Fibroblast of lung (primary cell): ENCODE results near the gene IP6K1. TPM values are rescaled to one million over a fixed set of nuclear protein-coding genes. Genes with fewer than 3 reads are reported as not detected.
"Not testable (repeated sequence)": the region's sequence is repeated elsewhere in the genome, so short reads cannot be mapped to it uniquely, and the experiment has no call there.

Source experiments
- DNase-seq, 2 donors: peaks; one replicate each; pipeline versions ENCODE4 v3.0.0 to v3.0.0-alpha.2; 2010; ENCODE audit warnings: low read depth in 2 of 2
- H2AFZ ChIP-seq: 2 replicates; pipeline ENCODE4 v1.5.1; 2012; ENCODE audit warnings: low read length, control low read depth, inconsistent platforms
- H3K27ac ChIP-seq: 2 replicates; pipeline ENCODE4 v1.5.1; 2011; ENCODE audit warnings: low read length, control low read depth; ENCODE audit not compliant: insufficient read depth
- H3K27me3 ChIP-seq: 2 replicates; pipeline ENCODE4 v1.5.1; 2011; ENCODE audit warnings: mild to moderate bottlenecking, low read length; ENCODE audit not compliant: control insufficient read depth, insufficient read depth
- H3K36me3 ChIP-seq: 2 replicates; pipeline ENCODE4 v1.5.1; 2011; ENCODE audit warnings: low read length; ENCODE audit not compliant: control insufficient read depth, insufficient read depth
- H3K4me1 ChIP-seq: 2 replicates; pipeline ENCODE4 v1.5.1; 2011; ENCODE audit warnings: low read length; ENCODE audit not compliant: control insufficient read depth, insufficient read depth; ENCODE audit errors: extremely low read depth
- H3K4me2 ChIP-seq: 2 replicates; pipeline ENCODE4 v1.5.1; 2011; ENCODE audit warnings: low read length, control low read depth; ENCODE audit not compliant: insufficient read depth; ENCODE audit errors: extremely low read depth
- H3K4me3 ChIP-seq, 4 experiments: fragments of 200-600 bp in 1 of 4; sonication (generic) in 1 of 4; replicated peaks in 1 of 4; 2 replicates each; pipeline ENCODE4 v1.5.1; 2011 to 2016; ENCODE audit warnings: low read length in 4 of 4, low read depth in 3 of 4, mild to moderate bottlenecking in 3 of 4, control low read depth in 2 of 4, inconsistent platforms in 1 of 4, mixed read lengths in 1 of 4; ENCODE audit not compliant: insufficient read depth in 1 of 4; ENCODE audit errors: control extremely low read depth in 1 of 4
- H3K79me2 ChIP-seq: 2 replicates; pipeline ENCODE4 v1.5.1; 2012; ENCODE audit warnings: mild to moderate bottlenecking, low read length, inconsistent platforms; ENCODE audit not compliant: control insufficient read depth, insufficient read depth
- H3K9ac ChIP-seq: 2 replicates; pipeline ENCODE4 v1.5.1; 2011; ENCODE audit warnings: mild to moderate bottlenecking, low read length, control low read depth; ENCODE audit not compliant: insufficient read depth
- H3K9me3 ChIP-seq: 2 replicates; pipeline ENCODE4 v1.5.1; 2012; ENCODE audit warnings: low read depth, low read length; ENCODE audit not compliant: control insufficient read depth, insufficient read depth
- H4K20me1 ChIP-seq: 2 replicates; pipeline ENCODE4 v1.5.1; 2011; ENCODE audit warnings: low read length; ENCODE audit not compliant: control insufficient read depth, insufficient read depth; ENCODE audit errors: extremely low read depth
- EZH2 ChIP-seq: IDR thresholded peaks from 2 replicates; pipeline ENCODE4 v1.5.1; 2012; ENCODE audit warnings: low read length, control low read depth, mild to moderate bottlenecking; ENCODE audit errors: missing control alignments
- polyA plus RNA-seq, 2 donors: library from polyadenylated mRNA; depleted of rRNA in 1 of 2; stranded (reverse) in 1 of 2; unstranded in 1 of 2; fragments of >200 nt; gene quantifications; 2 replicates each; pipeline ENCODE4 v1.2.1, GENCODE V29; 2011 to 2012; ENCODE audit warnings: missing spikeins in 1 of 2
- total RNA-seq: library from RNA; depleted of rRNA; stranded (reverse); fragments of >200 nt; gene quantifications from 2 replicates; pipeline ENCODE4 v1.2.1, GENCODE V29; 2014
- TF ChIP-seq, protein P1 (sequence below), 2 donors: IDR thresholded peaks in 1 of 2; conservative IDR thresholded peaks in 1 of 2; 1 replicate in 1 of 2; 2 replicates in 1 of 2; pipeline ENCODE4 v1.5.1; 2011 to 2012; ENCODE audit warnings: low read length in 2 of 2, control low read depth in 1 of 2, inconsistent platforms in 1 of 2, low read depth in 1 of 2, mild to moderate bottlenecking in 1 of 2

Gene IP6K1
- total and polyA plus RNA-seq, 2 donors (not counting 1 experiment from before 2014, with no cell fraction given): 30.2 to 45.4 TPM

DNA sequence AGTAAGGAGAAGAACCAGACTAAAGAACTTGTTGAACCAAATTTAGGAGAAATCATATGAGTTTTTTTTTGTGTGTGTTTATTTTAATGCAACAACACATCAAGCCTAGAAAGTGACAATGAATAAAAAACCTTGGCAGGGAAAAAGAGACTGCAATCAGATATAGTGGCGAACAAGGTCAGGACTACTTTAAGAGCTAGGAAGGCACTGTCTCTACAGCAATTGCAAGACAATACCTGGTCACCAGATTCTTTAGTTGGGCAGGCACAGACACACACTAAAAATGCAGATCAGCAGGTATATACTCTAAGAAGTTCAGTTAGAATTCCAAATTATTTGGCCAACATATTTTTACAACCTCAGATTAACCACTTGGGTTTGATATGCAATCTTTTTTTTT is 31.8 kb downstream of the IP6K1 start:
- H3K9ac ChIP-seq: no peak overlapping the region
- H2AFZ ChIP-seq: no peak overlapping the region
- H3K36me3 ChIP-seq: no peaks in the 10 kb centered on the region
- no peak overlapping the region for H3K27ac ChIP-seq
- H3K4me1 ChIP-seq: no peaks in the 10 kb centered on the region
- peaks cover 39% of the 10 kb centered on the region for H3K79me2 ChIP-seq
- DNase-seq: no peak
- H3K9me3 ChIP-seq: no peaks in the 10 kb centered on the region
- H4K20me1 ChIP-seq: peaks cover 1% of the 10 kb centered on the region
- H3K4me3 ChIP-seq: no peak overlapping the region
- no peaks in the 10 kb centered on the region for H3K27me3 ChIP-seq
- TF ChIP-seq, protein P1, sequence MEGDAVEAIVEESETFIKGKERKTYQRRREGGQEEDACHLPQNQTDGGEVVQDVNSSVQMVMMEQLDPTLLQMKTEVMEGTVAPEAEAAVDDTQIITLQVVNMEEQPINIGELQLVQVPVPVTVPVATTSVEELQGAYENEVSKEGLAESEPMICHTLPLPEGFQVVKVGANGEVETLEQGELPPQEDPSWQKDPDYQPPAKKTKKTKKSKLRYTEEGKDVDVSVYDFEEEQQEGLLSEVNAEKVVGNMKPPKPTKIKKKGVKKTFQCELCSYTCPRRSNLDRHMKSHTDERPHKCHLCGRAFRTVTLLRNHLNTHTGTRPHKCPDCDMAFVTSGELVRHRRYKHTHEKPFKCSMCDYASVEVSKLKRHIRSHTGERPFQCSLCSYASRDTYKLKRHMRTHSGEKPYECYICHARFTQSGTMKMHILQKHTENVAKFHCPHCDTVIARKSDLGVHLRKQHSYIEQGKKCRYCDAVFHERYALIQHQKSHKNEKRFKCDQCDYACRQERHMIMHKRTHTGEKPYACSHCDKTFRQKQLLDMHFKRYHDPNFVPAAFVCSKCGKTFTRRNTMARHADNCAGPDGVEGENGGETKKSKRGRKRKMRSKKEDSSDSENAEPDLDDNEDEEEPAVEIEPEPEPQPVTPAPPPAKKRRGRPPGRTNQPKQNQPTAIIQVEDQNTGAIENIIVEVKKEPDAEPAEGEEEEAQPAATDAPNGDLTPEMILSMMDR (conservative IDR thresholded peaks at IDR 0.05 in 1 of 2, IDR thresholded peaks at IDR 0.05 in 1 of 2; ENCODE audit: low read depth in 1 of 2, low read length in 2 of 2): no peak
- no peak for TF ChIP-seq EZH2
- H3K4me2 ChIP-seq: no peak overlapping the region

DNA sequence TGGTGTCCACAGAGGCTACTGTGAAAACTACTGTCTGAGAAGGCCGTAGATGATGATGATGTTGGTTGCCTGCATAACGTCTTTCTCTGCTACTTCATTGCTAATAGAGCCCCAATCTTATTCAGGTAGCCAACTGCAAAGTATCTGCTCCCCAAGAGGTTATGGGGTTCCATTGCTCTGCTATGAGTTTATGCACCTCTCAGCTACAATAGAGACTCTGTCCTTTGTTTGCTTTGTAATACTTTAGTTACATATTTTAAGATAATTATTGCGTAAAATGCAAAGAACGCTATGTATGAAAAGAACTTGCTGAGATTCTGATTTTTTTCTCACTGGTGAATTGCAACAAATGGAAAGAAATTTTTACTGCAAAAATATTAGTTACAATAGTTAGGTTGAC is 34.8 kb downstream of the IP6K1 start:
- Histone ChIP-seq H3K36me3 (peaks cover 3% of the 10 kb centered on the region), H4K20me1 (peaks cover 1% of the 10 kb centered on the region), H3K9ac (no peak overlapping the region), H3K9me3 (no peaks in the 10 kb centered on the region), H3K79me2 (peaks cover 35% of the 10 kb centered on the region), H3K4me2 (no peak overlapping the region), H3K4me1 (no peaks in the 10 kb centered on the region), H3K27me3 (no peaks in the 10 kb centered on the region), H3K27ac (no peak overlapping the region), H3K4me3 (no peak overlapping the region), H2AFZ (no peak overlapping the region)
- TF ChIP-seq, protein P1 (conservative IDR thresholded peaks at IDR 0.05 in 1 of 2, IDR thresholded peaks at IDR 0.05 in 1 of 2; ENCODE audit: low read depth in 1 of 2, low read length in 2 of 2): no peak
- no peak for TF ChIP-seq EZH2
- no peak for DNase-seq

DNA sequence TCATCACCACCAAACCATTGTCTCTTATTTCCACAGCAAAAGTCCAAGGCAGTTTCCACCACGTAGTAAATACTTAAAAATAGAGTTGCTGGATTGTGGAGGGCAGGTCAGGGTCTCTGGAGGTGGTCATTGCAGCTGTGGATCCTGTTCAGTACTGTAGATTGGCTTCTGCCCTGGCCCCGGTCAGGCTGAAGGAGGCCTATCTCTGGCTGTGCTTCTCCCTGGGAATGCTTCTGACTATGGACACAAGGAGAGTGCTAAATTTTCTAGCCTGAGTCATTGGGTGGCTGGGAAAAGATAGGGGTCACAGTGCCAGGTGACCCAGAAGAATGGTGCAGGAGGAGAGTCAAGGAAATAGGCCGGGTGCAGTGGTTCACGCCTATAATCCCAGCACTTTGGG is 36.3 kb downstream of the IP6K1 start:
- H3K4me1 ChIP-seq: no peaks in the 10 kb centered on the region
- H4K20me1 ChIP-seq: peaks cover 1% of the 10 kb centered on the region
- H3K36me3 ChIP-seq: peaks cover 3% of the 10 kb centered on the region
- H2AFZ ChIP-seq: no peak overlapping the region
- H3K4me3 ChIP-seq: no peak overlapping the region
- no peak overlapping the region for H3K4me2 ChIP-seq
- no peak overlapping the region for H3K9ac ChIP-seq
- peak in 1 of 2 donors; percentile 48 for DNase-seq
- no peak for TF ChIP-seq EZH2
- TF ChIP-seq, protein P1 (conservative IDR thresholded peaks at IDR 0.05 in 1 of 2, IDR thresholded peaks at IDR 0.05 in 1 of 2; ENCODE audit: low read depth in 1 of 2, low read length in 2 of 2): no peak
- H3K27ac ChIP-seq: no peak overlapping the region
- no peaks in the 10 kb centered on the region for H3K27me3 ChIP-seq
- H3K79me2 ChIP-seq: peaks cover 29% of the 10 kb centered on the region
- H3K9me3 ChIP-seq: no peaks in the 10 kb centered on the region

DNA sequence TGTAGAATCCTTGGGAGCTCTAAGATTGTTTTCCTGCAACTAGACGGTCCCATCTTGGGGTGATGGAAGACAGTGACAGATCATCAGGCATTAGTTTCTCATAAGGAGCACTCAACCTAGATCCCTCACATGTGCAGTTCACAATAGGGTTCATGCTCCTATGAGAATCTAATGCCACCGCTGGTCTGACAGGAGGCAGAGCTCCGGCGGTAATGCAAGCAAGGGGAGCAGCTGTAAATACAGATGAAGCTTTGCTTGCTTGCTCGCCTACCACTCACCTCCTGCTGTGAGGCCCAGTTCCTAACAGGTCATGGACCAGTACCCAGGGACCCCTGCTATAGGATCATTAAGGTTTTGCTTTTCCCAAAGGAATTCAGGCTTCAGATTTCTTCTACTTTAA is 37.5 kb downstream of the IP6K1 start:
- not testable (repeated sequence) for H3K36me3 ChIP-seq, H4K20me1 ChIP-seq, H3K4me3 ChIP-seq, H3K27me3 ChIP-seq, H3K4me1 ChIP-seq, H2AFZ ChIP-seq, DNase-seq, H3K27ac ChIP-seq, H3K9me3 ChIP-seq, H3K4me2 ChIP-seq, H3K9ac ChIP-seq
- peaks cover 22% of the 10 kb centered on the region for H3K79me2 ChIP-seq
